Vagina (tissue), 2 donors: ENCODE measurements around the gene DBH.

Experiments
- CTCF ChIP-seq, 3 experiments: fragments of 450-650 bp in 2 of 3; fragments of 200-600 bp in 1 of 3; sonication (generic) in 1 of 3; IDR thresholded peaks; one replicate each; pipeline ENCODE4 v1.5.1; 2017 to 2019; ENCODE audit warnings: antibody characterized with exemption in 3 of 3, mild to moderate bottlenecking in 2 of 3, moderate library complexity in 2 of 3
- POLR2A ChIP-seq, 2 donors: fragments of 450-650 bp; IDR thresholded peaks; one replicate each; pipeline ENCODE4 v1.6.1; 2017; ENCODE audit warnings: antibody characterized with exemption in 2 of 2, mild to moderate bottlenecking in 2 of 2, moderate library complexity in 2 of 2

GRCh38 chr9:133658442-133659431, 22.6 kb downstream of the DBH start:
- TF ChIP-seq POLR2A (IDR thresholded peaks at IDR 0.05) = no peak
- no peak for TF ChIP-seq CTCF (IDR thresholded peaks at IDR 0.05)
